H9 (cell line): ENCODE data around the gene DOK5. TPM values are rescaled to one million over a fixed set of nuclear protein-coding genes. Genes with fewer than 3 reads are reported as not detected.

ENCODE experiments used
- DNase-seq: peaks from one replicate; pipeline ENCODE4 v3.0.0-alpha.2; 2017
- H2AFZ ChIP-seq: one replicate; pipeline ENCODE4 v1.6.1; 2013; ENCODE audit warnings: mild to moderate bottlenecking, low read length, control low read depth, moderate library complexity
- H2AK5ac ChIP-seq: 2 replicates; pipeline ENCODE4 v1.6.1; 2013; ENCODE audit warnings: low read length, control low read depth, mixed read lengths; ENCODE audit not compliant: insufficient read length
- H2BK120ac ChIP-seq: one replicate; pipeline ENCODE4 v1.6.1; 2013; ENCODE audit warnings: low read depth, mild to moderate bottlenecking, low read length, control low read depth, inconsistent platforms; ENCODE audit not compliant: poor library complexity, severe bottlenecking
- H2BK12ac ChIP-seq: 2 replicates; pipeline ENCODE4 v1.6.1; 2013; ENCODE audit warnings: low read length, control low read depth, mixed read lengths, low read depth; ENCODE audit not compliant: insufficient read length
- H2BK15ac ChIP-seq: 2 replicates; pipeline ENCODE4 v1.6.1; 2013; ENCODE audit warnings: low read depth, low read length, control low read depth
- H2BK20ac ChIP-seq: one replicate; pipeline ENCODE4 v1.6.1; 2013; ENCODE audit warnings: low read depth, mild to moderate bottlenecking, low read length, control low read depth, inconsistent platforms; ENCODE audit not compliant: poor library complexity, severe bottlenecking
- H2BK5ac ChIP-seq: 2 replicates; pipeline ENCODE4 v1.6.1; 2013; ENCODE audit warnings: low read length, control low read depth, mixed read lengths; ENCODE audit not compliant: insufficient read length
- H3K14ac ChIP-seq: 2 replicates; pipeline ENCODE4 v1.6.1; 2013; ENCODE audit warnings: low read length, control low read depth; ENCODE audit not compliant: insufficient read depth
- H3K18ac ChIP-seq: 2 replicates; pipeline ENCODE4 v1.6.1; 2013; ENCODE audit warnings: low read depth, mild to moderate bottlenecking, mixed read lengths, low read length, control low read depth; ENCODE audit not compliant: insufficient read length
- H3K23ac ChIP-seq: 2 replicates; pipeline ENCODE4 v1.6.1; 2013; ENCODE audit warnings: low read length, control low read depth, mixed read lengths, low read depth; ENCODE audit not compliant: insufficient read length
- H3K23me2 ChIP-seq: 2 replicates; pipeline ENCODE4 v1.6.1; 2013; ENCODE audit warnings: low read depth, mild to moderate bottlenecking, mixed read lengths, low read length, control low read depth; ENCODE audit not compliant: insufficient read length, poor library complexity, severe bottlenecking
- H3K27ac ChIP-seq: 2 replicates; pipeline ENCODE4 v1.5.1; 2013; ENCODE audit warnings: low read length, control low read depth, mixed read lengths, low read depth; ENCODE audit not compliant: insufficient read length
- H3K27me3 ChIP-seq: 2 replicates; pipeline ENCODE4 v1.6.1; 2013; ENCODE audit warnings: low read length, control low read depth, inconsistent platforms; ENCODE audit not compliant: insufficient read depth
- H3K4ac ChIP-seq: 2 replicates; pipeline ENCODE4 v1.6.1; 2013; ENCODE audit warnings: low read depth, mild to moderate bottlenecking, control low read depth, inconsistent platforms, low read length, moderate library complexity
- H3K4me1 ChIP-seq: 2 replicates; pipeline ENCODE4 v1.6.1; 2013; ENCODE audit warnings: low read length, control low read depth, inconsistent platforms; ENCODE audit not compliant: insufficient read depth
- H3K4me2 ChIP-seq: 2 replicates; pipeline ENCODE4 v1.6.1; 2013; ENCODE audit warnings: low read length, control low read depth, mixed read lengths; ENCODE audit not compliant: insufficient read length, insufficient read depth
- H3K56ac ChIP-seq: 2 replicates; pipeline ENCODE4 v1.6.1; 2013; ENCODE audit warnings: low read depth, mild to moderate bottlenecking, mixed read lengths, low read length, control low read depth; ENCODE audit not compliant: insufficient read length
- H3K79me1 ChIP-seq: 2 replicates; pipeline ENCODE4 v1.6.1; 2013; ENCODE audit warnings: low read depth, mild to moderate bottlenecking, moderate library complexity, low read length, control low read depth, inconsistent platforms; ENCODE audit not compliant: insufficient read depth, poor library complexity, severe bottlenecking
- H3K79me2 ChIP-seq: 2 replicates; pipeline ENCODE4 v1.6.1; 2013; ENCODE audit warnings: low read length, control low read depth, inconsistent platforms; ENCODE audit not compliant: insufficient read depth
- H3K9ac ChIP-seq: 2 replicates; pipeline ENCODE4 v1.6.1; 2013; ENCODE audit warnings: low read length, control low read depth, mixed read lengths; ENCODE audit not compliant: insufficient read length; ENCODE audit errors: extremely low read depth
- H3K9me3 ChIP-seq: one replicate; pipeline ENCODE4 v1.6.1; 2013; ENCODE audit warnings: low read depth, low read length, inconsistent platforms; ENCODE audit not compliant: control insufficient read depth
- H3T11ph ChIP-seq: one replicate; pipeline ENCODE4 v1.6.1; 2013; ENCODE audit warnings: mild to moderate bottlenecking, low read length, control low read depth, inconsistent platforms
- H4K20me1 ChIP-seq: one replicate; pipeline ENCODE4 v1.6.1; 2013; ENCODE audit not compliant: control insufficient read depth, insufficient read length, insufficient read depth
- H4K5ac ChIP-seq: 2 replicates; pipeline ENCODE4 v1.6.1; 2013; ENCODE audit warnings: low read depth, mild to moderate bottlenecking, mixed read lengths, low read length, control low read depth; ENCODE audit not compliant: insufficient read length
- H4K8ac ChIP-seq: replicated peaks from 2 replicates; pipeline ENCODE4 v1.6.1; 2013; ENCODE audit warnings: low read length, control low read depth, mixed read lengths, low read depth; ENCODE audit not compliant: insufficient read length
- H4K91ac ChIP-seq: 2 replicates; pipeline ENCODE4 v1.6.1; 2013; ENCODE audit warnings: low read depth, mild to moderate bottlenecking, moderate library complexity, mixed read lengths, low read length, control low read depth; ENCODE audit not compliant: insufficient read length
- H3K27ac Mint-ChIP-seq, 3 experiments: 2 replicates in 2 of 3; 3 replicates in 1 of 3; pipeline ENCODE4 v1.8.0; 2020 to 2021; ENCODE audit warnings: mixed read lengths in 3 of 3, mild to moderate bottlenecking in 1 of 3, moderate library complexity in 1 of 3
- H3K27me3 Mint-ChIP-seq: 2 replicates; pipeline ENCODE4 v1.8.0; 2021; ENCODE audit warnings: low read depth, mild to moderate bottlenecking, moderate library complexity, mixed read lengths
- H3K36me3 Mint-ChIP-seq, 3 experiments: 2 replicates in 2 of 3; 3 replicates in 1 of 3; pipeline ENCODE4 v1.8.0; 2020 to 2021; ENCODE audit warnings: low read depth in 3 of 3, mixed read lengths in 3 of 3; ENCODE audit not compliant: insufficient read depth in 1 of 3
- H3K4me1 Mint-ChIP-seq, 2 experiments: 2 replicates each; pipeline ENCODE4 v1.8.0; 2020; ENCODE audit warnings: mixed read lengths in 2 of 2
- H3K4me3 Mint-ChIP-seq, 2 experiments: 2 replicates in 1 of 2; 3 replicates in 1 of 2; pipeline ENCODE4 v1.8.0; 2020 to 2021; ENCODE audit warnings: mild to moderate bottlenecking in 2 of 2, mixed read lengths in 2 of 2, moderate library complexity in 1 of 2
- H3K9me3 Mint-ChIP-seq, 2 experiments: 2 replicates in 1 of 2; 3 replicates in 1 of 2; pipeline ENCODE4 v1.8.0; 2020; ENCODE audit warnings: mild to moderate bottlenecking in 2 of 2, mixed read lengths in 2 of 2, moderate library complexity in 1 of 2
- CTCF ChIP-seq: fragments of 200-600 bp; sonication (generic); conservative IDR thresholded peaks from 3 replicates; pipeline ENCODE4 v1.8.0; 2021; ENCODE audit warnings: antibody characterized with exemption, mild to moderate bottlenecking
- WGBS: extraction: QIAGEN DNeasy Blood & Tissue Kit; methylation state at CpG from one replicate; pipeline ENCODE4 v1.1.7; 2013; ENCODE audit warnings: missing lambda C conversion rate, low lambda C conversion rate, mixed read lengths; ENCODE audit not compliant: insufficient read length; ENCODE audit errors: extremely low coverage; 5-methylcytosine and 5-hydroxymethylcytosine counted together
- total RNA-seq: library from RNA; stranded (reverse); gene quantifications from 2 replicates; pipeline ENCODE4 v1.2.1, GENCODE V29; 2021

The DOK5 gene
- total RNA-seq, 1 experiment from 2014 or later = 4.5 TPM

- Histone ChIP-seq H2AK5ac (no peak overlapping the region), H3K9me3 (no peaks in the 10 kb centered on the region), H3K23ac (no peak overlapping the region), H2BK5ac (no peak overlapping the region), H3K4me2 (no peak overlapping the region), H3K9ac (no peak overlapping the region), H3K79me1 (no peaks in the 10 kb centered on the region), H4K5ac (no peak overlapping the region), H4K8ac (no peak overlapping the region), H3K4ac (no peak overlapping the region), H3K18ac (no peak overlapping the region), H4K91ac (no peak overlapping the region), H3K14ac (no peak overlapping the region), H3T11ph (no peak overlapping the region), H3K56ac (no peak overlapping the region), H3K23me2 (no peaks in the 10 kb centered on the region), H2BK12ac (no peak overlapping the region), H2BK120ac (no peak overlapping the region), H3K79me2 (no peaks in the 10 kb centered on the region), H3K4me1 (peaks cover 3% of the 10 kb centered on the region; the same call in 1 of the 2 replicates), H2AFZ (no peak overlapping the region), H2BK15ac (no peak overlapping the region), H4K20me1 (no peaks in the 10 kb centered on the region), H3K27me3 (no peaks in the 10 kb centered on the region), H3K27ac (no peak overlapping the region), H2BK20ac (no peak overlapping the region)
- H3K27ac Mint-ChIP-seq = no peak overlapping the region
- no peak for DNase-seq
- H3K36me3 Mint-ChIP-seq = no peaks in the 10 kb centered on the region; a peak in 1 of 7 replicates
- no peaks in the 10 kb centered on the region for H3K9me3 Mint-ChIP-seq
- TF ChIP-seq CTCF = no peak
- no CpG with 5 or more reads among the region's 20 CpGs for WGBS
- peaks cover 14 to 21% of the 10 kb centered on the region in 2 experiments for H3K4me1 Mint-ChIP-seq
- no peaks in the 10 kb centered on the region for H3K27me3 Mint-ChIP-seq
- H3K4me3 Mint-ChIP-seq = no peak overlapping the region
These were observed 147.2 kb downstream of the DOK5 start for GRCh38 chr20:54622333-54623295.
